ENCODE measurements around the gene HMMR.
A peak's percentile ranks its signal among the peaks of the same experiment; 100 is the strongest.

DNA sequence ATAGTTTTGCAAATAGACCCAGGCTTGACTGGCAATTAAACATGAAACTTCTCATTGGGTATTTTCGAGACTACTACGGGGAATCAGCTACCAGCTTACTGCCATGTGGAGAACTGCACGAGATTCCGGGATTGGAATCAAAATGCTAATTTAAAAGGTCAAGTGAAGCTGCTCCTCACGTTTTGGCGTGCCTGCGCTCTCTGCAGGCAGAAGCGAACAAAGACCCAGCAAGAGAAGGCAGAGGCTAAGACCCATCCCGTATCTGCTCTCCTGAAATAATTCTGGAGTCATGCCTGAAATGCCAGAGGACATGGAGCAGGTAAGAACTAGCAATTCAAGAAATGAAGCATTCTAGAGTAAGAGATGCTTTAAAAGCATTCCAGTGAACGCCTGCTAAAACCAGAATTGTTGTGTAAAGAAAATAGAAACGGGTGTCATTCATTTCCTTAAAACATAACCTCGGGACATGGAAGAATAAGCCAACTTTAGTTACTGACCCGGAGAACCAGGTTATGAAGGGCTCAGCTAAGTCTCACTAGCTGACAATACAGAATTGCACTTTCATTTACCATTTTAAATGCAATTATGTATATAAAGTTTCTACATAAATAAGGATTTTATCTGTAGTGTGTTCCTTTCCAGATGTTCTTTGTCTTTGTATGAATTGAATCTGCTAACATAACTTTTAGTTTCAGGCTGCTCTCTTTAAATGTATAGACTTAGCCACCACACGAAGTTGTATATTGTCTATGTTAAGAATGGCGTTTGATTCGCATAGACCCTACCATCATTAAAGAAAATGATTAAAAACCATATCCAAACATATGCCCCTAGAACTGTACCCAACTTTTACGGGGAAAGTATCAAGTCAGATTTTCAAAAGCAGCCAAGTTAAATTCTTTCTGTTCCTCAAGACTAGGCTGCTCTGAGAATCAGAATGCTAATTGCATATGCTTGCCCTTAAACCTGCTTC lies 43.0 kb downstream of the HMMR start:
- TF ChIP-seq, protein P1, sequence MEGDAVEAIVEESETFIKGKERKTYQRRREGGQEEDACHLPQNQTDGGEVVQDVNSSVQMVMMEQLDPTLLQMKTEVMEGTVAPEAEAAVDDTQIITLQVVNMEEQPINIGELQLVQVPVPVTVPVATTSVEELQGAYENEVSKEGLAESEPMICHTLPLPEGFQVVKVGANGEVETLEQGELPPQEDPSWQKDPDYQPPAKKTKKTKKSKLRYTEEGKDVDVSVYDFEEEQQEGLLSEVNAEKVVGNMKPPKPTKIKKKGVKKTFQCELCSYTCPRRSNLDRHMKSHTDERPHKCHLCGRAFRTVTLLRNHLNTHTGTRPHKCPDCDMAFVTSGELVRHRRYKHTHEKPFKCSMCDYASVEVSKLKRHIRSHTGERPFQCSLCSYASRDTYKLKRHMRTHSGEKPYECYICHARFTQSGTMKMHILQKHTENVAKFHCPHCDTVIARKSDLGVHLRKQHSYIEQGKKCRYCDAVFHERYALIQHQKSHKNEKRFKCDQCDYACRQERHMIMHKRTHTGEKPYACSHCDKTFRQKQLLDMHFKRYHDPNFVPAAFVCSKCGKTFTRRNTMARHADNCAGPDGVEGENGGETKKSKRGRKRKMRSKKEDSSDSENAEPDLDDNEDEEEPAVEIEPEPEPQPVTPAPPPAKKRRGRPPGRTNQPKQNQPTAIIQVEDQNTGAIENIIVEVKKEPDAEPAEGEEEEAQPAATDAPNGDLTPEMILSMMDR (optimal IDR thresholded peaks at IDR 0.05 in 1 of 3, IDR thresholded peaks at IDR 0.05 in 1 of 3, conservative IDR thresholded peaks at IDR 0.05 in 1 of 3; ENCODE audit: extremely low read depth in 1 of 3, insufficient read depth in 2 of 3, low read length in 3 of 3), result peak; percentile 29 to 70 (median 60)
- no peak for TF ChIP-seq EZH2 (IDR thresholded peaks at IDR 0.05; ENCODE audit: low read length)
